ENCODE data around the gene SRGAP1. TPM values are rescaled to one million over a fixed set of nuclear protein-coding genes. Genes with fewer than 3 reads are reported as not detected.

SRGAP1 gene
- total and polyA plus RNA-seq, 2 of the 4 experiments (the other 2 are of a cell fraction): 10.0 to 10.2 TPM

DNA sequence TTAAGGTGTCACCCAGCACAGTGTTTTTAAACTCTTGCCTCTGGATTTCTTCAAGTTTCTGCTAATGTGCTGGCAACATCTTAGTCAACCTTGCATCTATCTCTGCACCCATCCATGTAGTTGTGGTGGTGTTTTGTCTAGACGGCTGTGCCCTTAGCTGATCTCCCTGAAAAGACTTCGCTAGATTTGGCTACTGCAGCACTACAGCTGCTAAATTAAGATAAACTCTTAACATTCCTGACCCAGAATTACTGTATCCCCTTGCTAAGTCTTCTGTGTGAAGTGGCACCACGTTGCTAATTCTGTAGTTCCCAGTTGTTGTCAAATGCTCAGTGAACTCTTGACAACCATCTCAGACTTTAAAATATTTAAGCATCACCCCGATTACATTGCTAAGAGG lies 66.8 kb downstream of the SRGAP1 start:
- 67% methylated on average over 1 of the region's 4 CpGs; no CpG with 5 or more reads in 1 of the 2 experiments for WGBS, 2 experiments (ENCODE audit: extremely low coverage in 2 of 2, insufficient read length in 1 of 2)
- no peak for ATAC-seq (ENCODE audit: low read depth)
- Histone ChIP-seq H3K9me3 (ENCODE audit: control insufficient read depth, insufficient read depth, low read length) (no peaks in the 10 kb centered on the region), H2BK5ac (ENCODE audit: low read depth, low read length, poor library complexity, severe bottlenecking) (peak overlapping the region; percentile 17), H2AFZ (replicated peaks; ENCODE audit: low read length, poor library complexity) (no peak overlapping the region), H4K20me1 (ENCODE audit: insufficient read depth, low read length) (peaks cover 18% of the 10 kb centered on the region; the same call in 1 of the 2 replicates), H2AK9ac (replicated peaks; ENCODE audit: low read depth, low read length, poor library complexity) (no peak overlapping the region), H3K18ac (ENCODE audit: low read depth, low read length) (no peak overlapping the region), H3K27ac (ENCODE audit: insufficient read depth, low read length) (peak overlapping the region; percentile 33; the same call in 1 of the 2 replicates), H3K36me3 (ENCODE audit: control insufficient read depth, insufficient read depth, low read length) (no peaks in the 10 kb centered on the region), H3K4me1 (ENCODE audit: control insufficient read depth, insufficient read depth, low read length) (peaks cover 9% of the 10 kb centered on the region), H3K9ac (ENCODE audit: low read depth, low read length) (peak overlapping the region; percentile 11; the same call in 1 of the 2 replicates), H3K23ac (ENCODE audit: low read depth, low read length) (peak overlapping the region; percentile 55), H3K4me3 (ENCODE audit: insufficient read depth, low read depth, low read length) (no peak overlapping the region), H4K5ac (ENCODE audit: low read depth, low read length) (peak overlapping the region; percentile 49; the same call in 1 of the 2 replicates), H3K27me3 (ENCODE audit: control insufficient read depth, insufficient read depth, low read length) (no peaks in the 10 kb centered on the region), H3K79me1 (ENCODE audit: low read depth in 1 of 2, low read length in 2 of 2) (peaks cover 0 to 51% of the 10 kb centered on the region in 2 experiments; a peak in 3 of 4 replicates), H4K8ac (ENCODE audit: low read depth in 2 of 2, low read length in 2 of 2) (peak overlapping the region in 1 of 2 experiments; percentile 50; a peak in 1 of 4 replicates), H2BK15ac (ENCODE audit: low read depth, low read length) (no peak overlapping the region), H3K4ac (ENCODE audit: low read depth, low read length) (no peak overlapping the region; the same call in 1 of the 2 replicates), H4K91ac (ENCODE audit: insufficient read depth, low read depth, low read length) (no peak overlapping the region), H3K9me1 (ENCODE audit: insufficient read depth, low read length) (peaks cover 8% of the 10 kb centered on the region), H3K4me2 (ENCODE audit: low read depth, low read length) (no peak overlapping the region), H2AK5ac (ENCODE audit: low read depth, low read length) (0 out of 2 replicates have a peak overlapping the region, but pooled peaks have one; percentile 44), H2BK120ac (ENCODE audit: low read depth, low read length) (no peak overlapping the region), H2BK20ac (ENCODE audit: low read depth, low read length) (no peak overlapping the region), H3K56ac (ENCODE audit: extremely low read depth, insufficient read depth, low read length) (no peak overlapping the region), H3K14ac (replicated peaks; ENCODE audit: low read depth, low read length) (peak overlapping the region; percentile 60; the same call in 1 of the 2 replicates)
- in situ Hi-C loops (cut with MboI; ENCODE audit: low sequenced_read_pairs) (no loop called here), dilution Hi-C loops (cut with HindIII; ENCODE audit: low sequenced_read_pairs, unreplicated experiment) (no loop called here), intact Hi-C loops (cut with micrococcal nuclease) (loop anchor here (10.0 kb wide), 1 partner anchor 343 kb away; no protein-coding TSS in a partner anchor)
- DNase-seq: no peak
- ChIA-PET POLR2A (ENCODE audit: unreplicated experiment) (no interaction called here), CTCF (no interaction called here)
- TF ChIP-seq, protein P1, sequence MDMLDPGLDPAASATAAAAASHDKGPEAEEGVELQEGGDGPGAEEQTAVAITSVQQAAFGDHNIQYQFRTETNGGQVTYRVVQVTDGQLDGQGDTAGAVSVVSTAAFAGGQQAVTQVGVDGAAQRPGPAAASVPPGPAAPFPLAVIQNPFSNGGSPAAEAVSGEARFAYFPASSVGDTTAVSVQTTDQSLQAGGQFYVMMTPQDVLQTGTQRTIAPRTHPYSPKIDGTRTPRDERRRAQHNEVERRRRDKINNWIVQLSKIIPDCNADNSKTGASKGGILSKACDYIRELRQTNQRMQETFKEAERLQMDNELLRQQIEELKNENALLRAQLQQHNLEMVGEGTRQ (IDR thresholded peaks at IDR 0.05; ENCODE audit: low read depth, low read length): no peak
- BruUV-seq (replicated peaks): no TSS peak
